Stimulated activated CD4-positive, alpha-beta T cell treated with anti-CD3 and anti-CD28 coated beads, Interleukin-12 subunit alpha, Interleukin-12 subunit beta, amount 100 ng/mL, for 4 hours (primary cell): Measurements from ENCODE around the gene KLF3.

Experiments used
- DNase-seq: peaks from one replicate; pipeline ENCODE4 v3.0.0-alpha.2; 2020

The KLF3 gene

GRCh38 chr4:38656111-38656510 lies 7.9 kb upstream of the KLF3 start:
- no peak for DNase-seq

DNA sequence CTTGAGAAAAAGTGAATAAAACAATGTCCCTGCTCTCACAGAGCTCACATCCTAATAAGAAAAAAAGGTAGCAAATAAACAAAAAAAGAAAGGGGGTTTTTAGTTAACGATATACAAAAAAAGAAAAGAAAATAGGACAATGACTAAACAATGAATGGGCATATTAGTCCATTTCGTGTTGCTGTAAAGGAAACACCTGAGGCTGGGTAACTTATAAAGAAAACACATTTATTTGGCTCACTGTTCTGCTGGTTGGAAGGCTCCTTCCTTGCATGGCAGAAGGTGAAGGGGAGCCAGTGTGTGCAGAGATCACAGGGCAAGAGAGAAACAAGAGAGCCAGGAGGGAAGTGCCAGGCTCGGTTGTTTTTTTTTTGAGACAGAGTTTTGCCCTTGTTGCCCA lies 4.7 kb upstream of the KLF3 start:
- DNase-seq = no peak

DNA sequence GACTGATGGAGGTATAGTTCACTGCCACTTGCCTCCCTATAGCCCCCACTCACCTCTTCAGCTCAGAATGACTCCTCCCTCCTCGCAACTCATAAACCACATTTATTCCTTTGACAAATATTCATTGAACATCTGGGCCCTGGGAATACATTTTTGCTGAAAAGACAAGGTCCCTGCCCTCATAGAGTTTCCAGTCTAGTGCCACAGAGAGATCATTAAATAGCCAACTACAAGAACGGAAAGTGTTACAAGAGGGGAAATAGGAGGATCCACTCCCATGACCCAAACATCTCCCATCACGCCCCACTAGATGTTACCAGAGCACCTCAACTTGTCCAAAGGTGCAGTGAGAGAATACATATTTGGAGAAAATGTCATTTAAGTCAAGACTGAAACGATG lies 3.2 kb upstream of the KLF3 start:
- DNase-seq = no peak

DNA sequence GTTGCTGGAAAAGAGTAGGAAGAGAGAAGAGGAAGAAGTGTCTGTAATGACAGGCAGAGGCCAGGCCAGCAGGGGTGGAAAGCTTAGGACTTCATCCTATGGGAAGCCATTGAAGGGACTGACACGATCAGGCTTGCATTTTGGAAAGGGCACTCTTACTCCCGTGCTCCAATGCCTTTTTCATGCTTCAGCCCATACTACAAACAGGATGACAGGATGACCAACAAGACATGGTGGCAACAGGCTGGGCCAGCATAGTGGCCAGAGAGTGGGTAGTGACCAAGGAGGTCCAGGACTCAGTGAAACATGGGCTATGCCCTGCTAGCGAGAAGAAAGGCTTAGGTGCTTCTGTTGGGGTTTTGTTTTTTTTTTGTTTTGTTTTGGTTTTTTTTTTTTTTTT lies 2.6 kb upstream of the KLF3 start:
- DNase-seq = no peak

DNA sequence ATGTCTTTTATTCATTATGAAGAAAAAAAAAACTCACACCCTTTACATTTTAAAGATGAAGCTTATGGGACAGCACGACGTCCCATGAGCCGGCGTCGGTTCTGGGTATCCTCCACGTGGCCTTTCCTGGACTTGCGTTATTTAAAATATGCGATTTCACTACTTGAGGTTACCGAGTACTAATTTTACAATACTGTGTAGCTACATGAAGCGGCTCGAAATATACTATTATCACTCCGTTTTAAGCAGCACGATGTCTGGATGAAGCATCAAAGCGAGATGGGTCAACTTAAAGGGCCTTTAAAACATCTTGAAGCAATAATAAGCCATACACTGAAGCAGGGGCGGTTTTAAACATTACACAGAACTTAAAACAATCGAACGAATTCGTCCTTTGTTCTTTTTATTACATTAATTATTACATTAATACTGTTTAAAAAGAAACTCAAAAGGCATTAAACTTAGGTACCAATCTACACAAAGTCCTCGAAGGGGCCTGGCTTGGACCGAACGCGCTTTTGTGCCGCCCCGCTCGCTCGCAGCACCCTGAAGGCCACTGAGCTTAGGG lies 1.4 kb upstream of the KLF3 start:
- no peak for DNase-seq

DNA sequence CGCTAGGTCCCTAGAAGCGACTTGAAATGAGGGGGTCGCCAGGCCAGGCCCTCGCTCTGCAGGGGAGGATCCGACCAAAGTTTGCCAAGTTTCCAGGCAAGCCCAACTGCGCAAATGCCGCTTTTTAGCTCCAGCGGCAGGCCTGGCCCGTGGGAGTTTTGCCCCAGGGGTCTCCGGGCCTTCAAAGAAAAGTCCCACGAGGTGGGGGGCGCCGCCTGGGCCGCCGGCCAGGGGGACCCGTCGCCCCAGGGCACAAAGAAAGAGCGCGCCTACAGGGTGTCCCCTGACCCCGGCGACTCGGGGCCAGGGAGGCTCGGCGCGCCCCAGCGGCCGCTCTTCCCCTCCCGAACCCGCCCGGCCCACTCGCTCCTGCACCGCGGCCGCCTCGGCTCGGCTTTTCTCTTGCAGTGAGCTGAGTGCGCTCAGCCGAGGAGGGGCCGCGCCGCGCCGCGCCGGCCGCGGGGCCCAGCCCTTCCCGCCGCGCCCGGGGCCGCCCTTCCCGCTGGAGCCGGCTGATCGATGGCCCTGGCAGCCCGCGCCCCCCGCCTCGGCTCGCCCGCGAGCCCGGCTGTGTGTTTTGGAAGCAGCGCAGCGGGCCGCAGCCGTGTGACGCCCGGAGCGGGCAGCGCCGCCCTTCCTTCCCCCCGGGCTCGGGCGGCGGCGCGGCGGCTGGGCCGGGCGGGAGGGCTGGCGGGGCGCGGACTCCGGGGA lies 754 bp upstream of the KLF3 start:
- no peak for DNase-seq

DNA sequence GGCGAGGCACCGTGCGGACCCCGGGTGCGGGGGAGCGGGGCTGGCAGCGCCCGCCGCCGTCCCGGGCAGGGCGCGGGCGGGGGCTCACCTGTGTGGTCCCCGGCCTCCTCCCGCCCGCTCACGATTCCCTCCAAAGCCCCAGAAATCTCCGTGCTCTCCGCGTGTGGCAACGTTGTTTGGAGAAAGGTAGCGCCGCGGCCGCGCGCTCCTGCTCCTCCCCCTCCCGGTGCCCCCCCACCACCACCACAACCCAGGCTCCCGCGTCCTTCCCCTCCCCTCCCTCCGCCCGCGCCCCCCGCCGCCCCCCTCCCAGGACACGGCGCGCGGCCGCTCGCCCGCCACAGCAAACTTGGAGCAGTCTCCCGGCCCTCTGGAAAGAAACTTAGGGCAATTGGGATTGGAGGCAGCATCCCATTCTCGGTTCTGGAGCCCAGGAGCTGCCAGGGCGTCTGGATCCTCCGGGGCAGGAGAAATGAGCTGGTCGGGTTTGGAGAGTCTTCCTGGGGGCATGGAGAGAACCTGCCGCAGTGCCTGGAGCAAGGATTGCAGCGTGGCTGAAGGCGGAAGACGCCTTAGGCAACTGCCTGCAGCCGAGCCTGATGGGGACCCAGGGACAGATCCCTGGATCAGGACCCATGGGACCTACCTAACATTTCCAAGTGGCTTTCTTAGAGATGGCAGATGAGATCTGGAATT lies 855 bp downstream of the KLF3 start:
- peak; percentile 44 for DNase-seq

GRCh38 chr4:38665551-38666411 lies 1.8 kb downstream of the KLF3 start:
- no peak for DNase-seq

GRCh38 chr4:38666766-38667084 lies 2.7 kb downstream of the KLF3 start:
- no peak for DNase-seq

GRCh38 chr4:38667085-38667893 lies 3.3 kb downstream of the KLF3 start:
- DNase-seq = no peak

DNA sequence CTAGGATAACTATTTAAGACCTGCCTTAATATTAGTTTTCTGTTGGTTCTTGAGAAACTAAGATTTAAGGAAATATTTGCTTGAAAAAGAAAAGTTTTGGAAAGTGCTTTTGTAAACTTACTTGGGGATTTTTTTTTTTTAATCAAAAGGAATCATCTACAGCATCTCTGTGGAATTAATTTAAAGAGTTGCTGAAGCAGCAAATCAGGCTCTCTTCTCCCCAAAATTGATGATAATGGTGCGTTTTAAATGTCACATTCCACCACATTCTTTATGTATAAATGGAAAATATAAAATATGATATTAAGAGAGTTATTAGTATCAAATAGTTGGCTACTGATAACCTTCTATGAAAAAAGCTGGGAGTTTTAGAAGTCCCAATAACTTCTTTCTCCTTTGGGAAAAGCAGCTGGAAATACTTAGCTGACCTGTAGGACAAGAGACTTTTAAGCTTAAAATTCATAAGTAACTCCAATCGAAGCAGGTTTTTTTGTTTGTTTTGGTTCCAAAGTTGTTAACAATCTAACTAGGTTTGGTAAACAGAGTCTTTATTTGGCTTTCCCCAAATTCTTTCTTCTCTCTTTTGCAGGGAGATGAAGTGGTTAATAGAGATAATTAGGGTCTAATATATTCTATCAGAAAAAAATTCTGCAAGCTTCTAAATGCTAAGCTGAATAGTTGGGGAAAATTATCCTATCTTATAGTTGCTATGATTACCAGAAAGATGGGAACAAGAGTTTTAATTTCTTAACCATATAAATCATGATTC lies 4.4 kb downstream of the KLF3 start:
- no peak for DNase-seq

- DNase-seq = no peak
These were observed 5.2 kb downstream of the KLF3 start for GRCh38 chr4:38669208-38669607.

- no peak for DNase-seq
These were observed 6.3 kb downstream of the KLF3 start for GRCh38 chr4:38670109-38670901.

DNA sequence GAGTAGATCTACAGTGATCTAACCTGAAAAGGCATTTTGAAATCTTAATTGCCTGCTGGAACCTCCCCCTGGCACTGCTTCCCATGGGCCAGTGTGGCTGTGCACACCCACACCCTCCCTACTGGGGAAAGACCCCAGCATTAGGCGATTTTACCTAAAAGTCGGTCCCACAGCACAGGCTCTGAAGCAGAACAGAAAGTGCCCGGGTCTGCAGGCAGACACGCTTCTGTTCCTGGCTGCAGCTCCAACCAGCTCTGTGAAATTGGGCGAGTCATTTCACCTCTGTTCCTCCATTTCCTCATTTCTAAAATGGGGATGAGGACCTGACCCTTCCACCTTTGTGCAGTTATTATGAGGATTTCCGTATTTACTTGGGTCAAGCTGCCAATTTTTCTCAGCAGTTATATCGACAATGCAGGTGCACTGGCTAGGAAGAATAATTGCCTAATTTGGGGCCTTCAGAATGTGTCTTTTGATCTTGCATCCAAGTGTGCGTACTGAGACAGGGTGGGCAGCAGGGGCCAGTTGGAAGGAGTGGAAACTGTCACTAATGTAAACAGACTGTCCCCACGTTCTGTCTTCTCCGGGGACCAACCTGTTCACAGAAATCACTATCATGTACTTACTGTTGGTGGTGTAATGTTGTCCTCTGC lies 7.1 kb downstream of the KLF3 start:
- no peak for DNase-seq

DNA sequence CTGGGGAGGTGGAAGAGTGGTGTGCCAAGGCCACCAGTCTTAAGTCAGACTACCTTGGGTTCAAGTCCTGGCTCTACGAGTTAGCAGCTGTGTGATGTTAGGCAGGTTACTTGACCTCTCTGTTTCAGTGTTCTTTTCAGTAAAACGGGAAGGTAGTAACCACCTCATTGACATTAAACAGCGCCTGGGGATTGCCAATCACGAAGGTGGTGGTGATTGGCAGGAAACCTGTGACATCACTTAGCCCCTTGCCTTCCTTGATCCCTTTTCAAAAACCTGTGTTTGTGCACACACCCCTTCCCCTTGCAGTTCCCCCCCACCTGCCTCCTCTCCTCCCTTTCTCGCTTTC lies 7.6 kb downstream of the KLF3 start:
- DNase-seq = no peak

- no peak for DNase-seq
These were observed 8.0 kb downstream of the KLF3 start for GRCh38 chr4:38672074-38672396.

- no peak for DNase-seq
These were observed 8.6 kb downstream of the KLF3 start for GRCh38 chr4:38672397-38673129.

GRCh38 chr4:38673130-38673978 lies 9.4 kb downstream of the KLF3 start:
- DNase-seq = no peak
